Fibroblast of lung (primary cell): ENCODE data around the gene CNNM2. TPM values are rescaled to one million over a fixed set of nuclear protein-coding genes. Genes with fewer than 3 reads are reported as not detected.
"Not testable (repeated sequence)": the region's sequence is repeated elsewhere in the genome, so short reads cannot be mapped to it uniquely, and the experiment has no call there.

Source experiments
- DNase-seq, 2 donors: peaks; one replicate each; pipeline versions ENCODE4 v3.0.0 to v3.0.0-alpha.2; 2010; ENCODE audit warnings: low read depth in 2 of 2
- H2AFZ ChIP-seq: 2 replicates; pipeline ENCODE4 v1.5.1; 2012; ENCODE audit warnings: low read length, control low read depth, inconsistent platforms
- H3K27ac ChIP-seq: 2 replicates; pipeline ENCODE4 v1.5.1; 2011; ENCODE audit warnings: low read length, control low read depth; ENCODE audit not compliant: insufficient read depth
- H3K27me3 ChIP-seq: 2 replicates; pipeline ENCODE4 v1.5.1; 2011; ENCODE audit warnings: mild to moderate bottlenecking, low read length; ENCODE audit not compliant: control insufficient read depth, insufficient read depth
- H3K36me3 ChIP-seq: 2 replicates; pipeline ENCODE4 v1.5.1; 2011; ENCODE audit warnings: low read length; ENCODE audit not compliant: control insufficient read depth, insufficient read depth
- H3K4me1 ChIP-seq: 2 replicates; pipeline ENCODE4 v1.5.1; 2011; ENCODE audit warnings: low read length; ENCODE audit not compliant: control insufficient read depth, insufficient read depth; ENCODE audit errors: extremely low read depth
- H3K4me2 ChIP-seq: 2 replicates; pipeline ENCODE4 v1.5.1; 2011; ENCODE audit warnings: low read length, control low read depth; ENCODE audit not compliant: insufficient read depth; ENCODE audit errors: extremely low read depth
- H3K4me3 ChIP-seq, 4 experiments: fragments of 200-600 bp in 1 of 4; sonication (generic) in 1 of 4; replicated peaks in 1 of 4; 2 replicates each; pipeline ENCODE4 v1.5.1; 2011 to 2016; ENCODE audit warnings: low read length in 4 of 4, low read depth in 3 of 4, mild to moderate bottlenecking in 3 of 4, control low read depth in 2 of 4, inconsistent platforms in 1 of 4, mixed read lengths in 1 of 4; ENCODE audit not compliant: insufficient read depth in 1 of 4; ENCODE audit errors: control extremely low read depth in 1 of 4
- H3K79me2 ChIP-seq: 2 replicates; pipeline ENCODE4 v1.5.1; 2012; ENCODE audit warnings: mild to moderate bottlenecking, low read length, inconsistent platforms; ENCODE audit not compliant: control insufficient read depth, insufficient read depth
- H3K9ac ChIP-seq: 2 replicates; pipeline ENCODE4 v1.5.1; 2011; ENCODE audit warnings: mild to moderate bottlenecking, low read length, control low read depth; ENCODE audit not compliant: insufficient read depth
- H3K9me3 ChIP-seq: 2 replicates; pipeline ENCODE4 v1.5.1; 2012; ENCODE audit warnings: low read depth, low read length; ENCODE audit not compliant: control insufficient read depth, insufficient read depth
- H4K20me1 ChIP-seq: 2 replicates; pipeline ENCODE4 v1.5.1; 2011; ENCODE audit warnings: low read length; ENCODE audit not compliant: control insufficient read depth, insufficient read depth; ENCODE audit errors: extremely low read depth
- CTCF ChIP-seq, 2 donors: IDR thresholded peaks in 1 of 2; conservative IDR thresholded peaks in 1 of 2; 1 replicate in 1 of 2; 2 replicates in 1 of 2; pipeline ENCODE4 v1.5.1; 2011 to 2012; ENCODE audit warnings: low read length in 2 of 2, control low read depth in 1 of 2, inconsistent platforms in 1 of 2, low read depth in 1 of 2, mild to moderate bottlenecking in 1 of 2
- EZH2 ChIP-seq: IDR thresholded peaks from 2 replicates; pipeline ENCODE4 v1.5.1; 2012; ENCODE audit warnings: low read length, control low read depth, mild to moderate bottlenecking; ENCODE audit errors: missing control alignments
- polyA plus RNA-seq, 2 donors: library from polyadenylated mRNA; depleted of rRNA in 1 of 2; stranded (reverse) in 1 of 2; unstranded in 1 of 2; fragments of >200 nt; gene quantifications; 2 replicates each; pipeline ENCODE4 v1.2.1, GENCODE V29; 2011 to 2012; ENCODE audit warnings: missing spikeins in 1 of 2
- total RNA-seq: library from RNA; depleted of rRNA; stranded (reverse); fragments of >200 nt; gene quantifications from 2 replicates; pipeline ENCODE4 v1.2.1, GENCODE V29; 2014

The CNNM2 gene
- total and polyA plus RNA-seq, 2 donors (not counting 1 experiment from before 2014, with no cell fraction given) = 3.4 to 6.1 TPM

GRCh38 chr10:102927311-102928010, 9.4 kb downstream of the CNNM2 start:
- Histone ChIP-seq H3K27me3 (no peaks in the 10 kb centered on the region), H3K4me3 (no peak overlapping the region), H3K36me3 (no peaks in the 10 kb centered on the region), H3K9ac (no peak overlapping the region), H2AFZ (no peak overlapping the region), H3K4me1 (no peaks in the 10 kb centered on the region), H3K9me3 (no peaks in the 10 kb centered on the region), H4K20me1 (no peaks in the 10 kb centered on the region), H3K4me2 (no peak overlapping the region), H3K27ac (no peak overlapping the region), H3K79me2 (no peaks in the 10 kb centered on the region)
- no peak for DNase-seq
- TF ChIP-seq EZH2 = no peak
- TF ChIP-seq CTCF (conservative IDR thresholded peaks at IDR 0.05 in 1 of 2, IDR thresholded peaks at IDR 0.05 in 1 of 2; ENCODE audit: low read depth in 1 of 2, low read length in 2 of 2) = no peak

GRCh38 chr10:102928442-102928841, 10.3 kb downstream of the CNNM2 start:
- not testable (repeated sequence) for H3K9me3 ChIP-seq, H2AFZ ChIP-seq, H3K79me2 ChIP-seq, H3K9ac ChIP-seq, H3K4me3 ChIP-seq, H3K27ac ChIP-seq, DNase-seq, H3K4me1 ChIP-seq, H3K4me2 ChIP-seq, H4K20me1 ChIP-seq, H3K36me3 ChIP-seq, H3K27me3 ChIP-seq

- TF ChIP-seq CTCF (conservative IDR thresholded peaks at IDR 0.05 in 1 of 2, IDR thresholded peaks at IDR 0.05 in 1 of 2; ENCODE audit: low read depth in 1 of 2, low read length in 2 of 2) (no peak), EZH2 (no peak)
- no peak overlapping the region for H3K4me2 ChIP-seq
- no peaks in the 10 kb centered on the region for H3K27me3 ChIP-seq
Measured at GRCh38 chr10:102930720-102931119, 12.6 kb downstream of the CNNM2 start.

More at GRCh38 chr10:102930720-102931119, 12.6 kb downstream of the CNNM2 start:
- no peak overlapping the region for H2AFZ ChIP-seq
- H3K27ac ChIP-seq = no peak overlapping the region
- no peak for DNase-seq
- no peaks in the 10 kb centered on the region for H3K36me3 ChIP-seq
- H4K20me1 ChIP-seq = no peaks in the 10 kb centered on the region
- H3K9ac ChIP-seq = no peak overlapping the region
- H3K4me1 ChIP-seq = no peaks in the 10 kb centered on the region
- no peaks in the 10 kb centered on the region for H3K79me2 ChIP-seq
- no peaks in the 10 kb centered on the region for H3K9me3 ChIP-seq
- H3K4me3 ChIP-seq = no peak overlapping the region
